ENCODE measurements around the gene SECTM1.
"Not testable (repeated sequence)": the region's sequence is repeated elsewhere in the genome, so short reads cannot be mapped to it uniquely, and the experiment has no call there.

Gene SECTM1

DNA sequence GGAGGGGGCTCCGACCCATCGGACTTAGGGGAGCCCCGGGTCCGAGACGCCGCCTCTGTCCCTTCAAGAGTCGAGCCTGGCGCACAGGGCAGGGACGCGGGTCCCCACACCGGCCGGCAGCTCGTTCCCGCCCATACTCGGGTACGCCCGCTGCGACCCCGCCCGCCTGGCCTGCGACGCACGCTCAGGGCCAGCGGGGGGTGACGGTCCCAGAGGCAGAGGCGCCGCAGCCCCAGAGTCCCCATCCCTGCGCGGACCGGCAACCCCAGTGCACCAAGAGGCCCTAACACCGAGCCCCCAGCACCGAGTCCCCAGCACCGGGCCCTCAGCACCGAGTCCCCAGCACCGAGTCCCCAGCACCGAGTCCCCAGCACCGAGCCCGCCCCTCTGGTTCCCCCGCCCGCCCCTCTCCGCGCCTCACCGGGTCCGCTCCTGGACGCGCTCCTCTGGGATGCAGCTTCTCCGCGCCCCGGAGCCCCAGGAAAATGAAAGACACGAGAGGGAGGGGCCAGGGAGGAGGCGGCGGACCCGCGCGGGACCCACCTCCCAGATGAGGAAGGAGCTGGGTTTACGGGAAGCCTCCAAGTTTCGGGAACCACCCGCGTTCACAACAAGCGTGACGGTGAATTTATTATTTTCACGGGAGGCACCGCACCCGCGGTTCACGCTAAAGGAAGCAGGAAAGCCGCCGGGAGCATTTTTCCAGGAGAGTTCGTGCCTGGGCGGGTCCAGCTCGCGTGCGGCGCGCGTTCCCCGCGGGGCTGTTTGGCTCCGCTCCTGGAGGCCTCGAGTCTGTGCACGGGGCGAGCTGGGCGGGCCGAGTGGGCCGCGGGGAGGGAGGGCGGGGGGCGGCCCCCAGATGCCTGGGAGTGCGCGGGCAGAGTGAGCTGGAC lies at the start of gene SECTM1:
Gene SECTM1, minus strand, starts transcription at position 488 of the 893 bp plus-strand sequence. CDS start 6,526 bp downstream, outside the sequence.
- DNase-seq = peak; percentile 72

DNA sequence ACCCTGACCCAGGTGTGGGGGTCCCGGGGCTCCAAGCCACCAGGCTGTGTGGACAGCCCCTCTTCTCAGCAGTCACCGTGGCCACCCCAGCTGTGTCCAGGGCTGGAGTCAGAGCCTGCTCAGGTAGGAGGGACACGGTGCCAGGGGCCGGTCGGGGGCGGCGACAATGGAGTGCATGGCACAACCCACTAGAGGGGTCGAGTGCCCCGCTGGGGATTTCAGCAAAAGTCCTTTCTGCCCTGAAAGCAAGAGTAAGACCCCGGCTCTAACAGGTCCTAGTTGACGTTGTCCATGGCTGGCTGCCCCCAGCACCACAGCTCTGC lies 49.3 kb upstream of the SECTM1 start:
- DNase-seq = no peak

DNA sequence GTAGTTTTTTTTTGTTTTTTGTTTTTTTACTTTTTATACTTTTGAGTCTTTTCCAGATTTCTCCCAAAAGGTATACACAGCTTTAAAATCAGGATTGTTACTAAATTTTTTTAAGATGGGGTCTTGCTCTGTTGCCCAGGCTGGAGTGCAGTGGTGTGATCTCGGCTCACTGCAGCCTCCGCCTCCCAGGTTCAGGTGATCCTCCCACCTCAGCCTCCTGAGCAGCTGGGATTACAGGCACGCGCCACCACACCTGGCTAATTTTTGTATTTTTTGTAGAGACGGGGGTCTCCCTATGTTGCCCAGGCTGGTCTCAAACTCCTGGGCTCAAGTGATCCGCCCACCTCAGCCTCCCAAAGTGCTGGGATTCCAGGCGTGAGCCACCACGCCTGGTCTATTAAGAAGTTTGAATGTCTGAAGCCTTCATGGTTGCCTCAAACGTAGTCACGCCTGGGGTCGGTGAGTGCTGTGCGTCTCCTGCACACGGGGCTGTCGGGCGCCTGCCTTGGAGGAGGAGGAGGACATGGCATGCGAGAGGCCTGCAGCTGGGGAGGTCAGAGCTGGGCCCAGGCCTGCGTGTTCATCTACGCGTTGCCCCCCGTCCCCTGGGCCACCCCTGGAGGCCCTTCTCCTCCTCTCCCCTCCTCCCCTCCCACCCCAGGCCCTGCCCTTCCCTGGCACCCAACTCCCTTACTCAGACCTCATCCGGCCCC lies 48.8 kb upstream of the SECTM1 start:
- DNase-seq = not testable (repeated sequence)

DNA sequence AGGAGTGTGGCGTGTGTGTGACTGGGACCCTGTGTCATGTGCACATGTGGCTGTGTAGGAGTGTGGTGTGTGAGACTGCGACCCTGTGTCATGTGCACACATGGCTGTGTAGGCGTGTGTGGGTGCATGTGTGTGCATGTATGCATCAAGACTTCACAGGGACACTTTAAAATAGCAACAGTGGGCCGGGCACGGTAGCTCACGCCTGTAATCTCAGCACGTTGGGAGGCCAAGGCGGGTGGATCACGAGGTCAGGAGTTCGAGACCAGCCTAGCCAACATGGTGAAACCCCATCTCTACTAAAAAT lies 48.1 kb upstream of the SECTM1 start:
- not testable (repeated sequence) for DNase-seq

DNA sequence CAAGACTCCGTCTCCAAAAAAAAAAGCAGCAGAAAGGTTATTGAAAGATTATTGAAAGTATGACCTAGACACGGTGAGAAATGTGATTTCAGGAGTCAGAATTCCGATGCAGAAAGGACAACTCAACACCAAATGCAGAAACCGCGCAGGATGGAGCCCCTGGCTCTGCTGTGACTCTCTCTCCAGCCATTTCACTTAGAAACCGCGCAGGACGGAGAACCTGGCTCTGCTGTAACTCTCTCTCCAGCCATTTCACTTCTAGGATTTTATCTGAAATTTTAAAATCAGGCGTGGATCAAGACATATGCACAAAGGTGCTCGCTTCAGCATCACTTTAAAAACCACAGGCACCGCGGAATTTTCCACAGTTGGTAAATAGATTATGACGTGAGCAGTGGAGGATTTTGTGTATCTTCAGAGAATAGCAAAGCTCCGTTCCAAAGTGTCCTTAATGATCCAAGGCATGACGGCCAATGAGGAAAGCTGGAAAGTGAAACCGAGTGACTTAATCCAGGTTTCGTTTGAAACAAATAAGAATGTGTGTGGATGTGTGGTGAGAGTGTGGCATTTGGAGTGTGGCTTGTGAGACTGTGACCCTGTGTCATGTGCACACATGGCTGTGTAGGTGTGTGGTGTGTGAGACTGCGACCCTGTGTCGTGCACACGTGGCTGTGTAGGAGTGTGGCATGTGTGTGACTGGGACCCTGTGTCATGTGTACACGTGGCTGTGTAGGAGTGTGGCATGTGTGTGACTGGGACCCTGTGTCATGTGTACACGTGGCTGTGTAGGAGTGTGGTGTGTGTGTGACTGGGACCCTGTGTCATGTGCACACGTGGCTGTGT lies 47.5 kb upstream of the SECTM1 start:
- no peak for DNase-seq

DNA sequence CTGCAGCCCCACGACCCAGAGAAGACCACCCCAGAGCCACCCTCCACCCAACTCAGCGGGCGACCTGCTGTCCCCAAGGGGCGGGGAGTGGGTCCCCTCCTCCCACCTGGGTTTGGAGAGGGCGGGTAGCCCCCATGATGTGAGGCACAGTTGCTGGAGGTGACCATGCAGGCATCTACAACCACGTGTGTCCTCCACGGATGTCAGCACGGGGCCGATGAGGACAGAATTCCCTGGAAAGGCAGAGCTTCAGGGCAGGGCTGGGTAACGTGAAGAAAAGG lies 45.1 kb upstream of the SECTM1 start:
- DNase-seq = no peak

DNA sequence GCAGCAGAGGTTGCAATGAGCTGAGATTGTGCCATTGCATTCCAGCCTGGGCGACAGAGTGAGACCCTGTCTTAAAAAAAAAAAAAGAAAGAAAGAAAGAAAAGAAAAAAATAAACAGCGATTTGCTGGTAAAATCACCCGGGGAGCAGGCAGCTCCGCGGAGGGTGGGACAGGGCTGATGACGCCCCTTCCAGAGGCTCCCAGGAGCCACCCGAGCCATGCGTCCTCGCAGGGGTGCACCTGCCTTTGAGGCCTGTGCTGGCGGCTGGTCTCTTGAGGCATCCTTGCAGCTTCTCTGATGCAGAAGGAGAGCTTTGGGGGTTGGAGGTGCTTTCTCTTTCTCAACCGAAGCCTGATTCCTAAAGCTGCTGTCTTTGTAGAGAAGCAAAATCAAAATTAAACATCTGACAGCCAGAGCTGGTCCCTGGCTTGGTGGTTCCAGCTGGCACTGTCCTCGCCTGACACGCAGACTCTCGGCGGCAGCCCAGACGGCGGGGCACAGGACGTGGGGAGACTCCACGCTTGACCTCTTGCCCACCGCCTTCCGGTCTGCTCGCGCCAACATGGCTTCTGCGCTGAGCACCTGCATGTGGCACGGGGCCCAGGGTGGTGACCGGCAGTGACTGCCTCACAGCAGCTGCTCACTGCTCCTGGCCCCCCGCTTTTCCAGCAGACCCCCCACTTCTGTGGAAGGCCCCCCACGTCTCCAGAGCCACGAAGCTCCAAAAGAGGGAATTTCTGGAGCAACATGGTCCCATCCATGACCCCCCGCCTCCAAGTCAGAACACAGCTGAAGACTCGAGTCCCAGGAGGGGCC lies 44.6 kb upstream of the SECTM1 start:
- no peak for DNase-seq

DNA sequence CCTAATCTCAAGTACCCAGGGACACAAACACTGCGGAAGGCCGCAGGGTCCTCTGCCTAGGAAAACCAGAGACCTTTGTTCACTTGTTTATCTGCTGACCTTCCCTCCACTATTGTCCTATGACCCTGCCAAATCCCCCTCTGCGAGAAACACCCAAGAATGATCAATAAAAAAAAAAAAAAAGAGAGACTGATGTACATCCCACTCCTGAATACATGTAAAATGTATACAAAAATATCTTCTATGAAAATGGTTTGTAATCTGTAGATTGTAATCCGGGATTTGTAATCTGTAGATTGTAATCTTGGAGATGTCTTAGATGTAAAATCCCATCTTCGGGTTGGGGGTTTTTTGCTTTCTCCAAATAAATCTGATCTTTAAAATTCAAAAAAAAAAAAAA lies 43.7 kb upstream of the SECTM1 start:
- not testable (repeated sequence) for DNase-seq

DNA sequence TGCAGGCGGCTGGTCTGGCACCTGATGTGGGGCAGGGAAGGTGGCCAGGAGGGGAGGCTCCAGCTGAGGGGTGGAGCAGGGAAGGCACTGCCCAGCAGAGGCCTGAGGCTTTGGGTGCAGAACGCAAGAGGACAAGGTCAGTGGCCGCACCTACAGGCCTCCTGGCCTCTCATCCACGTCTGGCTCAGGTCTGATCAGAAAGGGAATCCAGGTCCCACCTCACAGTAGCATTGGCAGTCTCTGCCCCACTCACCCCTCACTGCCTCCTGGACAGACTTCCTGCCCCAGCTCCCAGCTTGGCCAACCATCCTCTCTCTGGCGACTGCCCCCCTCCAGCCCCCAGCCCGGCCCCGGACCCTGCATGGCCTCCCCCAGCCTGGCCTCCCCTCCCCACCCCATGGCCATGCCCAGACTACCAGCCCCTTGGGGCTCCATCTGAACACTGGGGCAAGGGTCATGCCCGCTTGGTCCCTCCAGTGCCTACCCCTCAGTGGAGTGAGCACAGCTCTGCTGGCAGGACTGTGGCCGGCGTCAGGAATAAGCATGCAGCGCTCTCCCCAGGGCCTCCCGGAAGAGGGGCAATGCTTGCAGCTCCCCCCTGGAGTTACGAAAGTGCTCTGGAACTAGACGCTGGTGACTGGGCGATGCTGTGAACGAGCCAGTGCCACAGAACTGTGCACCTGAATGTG lies 42.6 kb upstream of the SECTM1 start:
- DNase-seq = no peak

DNA sequence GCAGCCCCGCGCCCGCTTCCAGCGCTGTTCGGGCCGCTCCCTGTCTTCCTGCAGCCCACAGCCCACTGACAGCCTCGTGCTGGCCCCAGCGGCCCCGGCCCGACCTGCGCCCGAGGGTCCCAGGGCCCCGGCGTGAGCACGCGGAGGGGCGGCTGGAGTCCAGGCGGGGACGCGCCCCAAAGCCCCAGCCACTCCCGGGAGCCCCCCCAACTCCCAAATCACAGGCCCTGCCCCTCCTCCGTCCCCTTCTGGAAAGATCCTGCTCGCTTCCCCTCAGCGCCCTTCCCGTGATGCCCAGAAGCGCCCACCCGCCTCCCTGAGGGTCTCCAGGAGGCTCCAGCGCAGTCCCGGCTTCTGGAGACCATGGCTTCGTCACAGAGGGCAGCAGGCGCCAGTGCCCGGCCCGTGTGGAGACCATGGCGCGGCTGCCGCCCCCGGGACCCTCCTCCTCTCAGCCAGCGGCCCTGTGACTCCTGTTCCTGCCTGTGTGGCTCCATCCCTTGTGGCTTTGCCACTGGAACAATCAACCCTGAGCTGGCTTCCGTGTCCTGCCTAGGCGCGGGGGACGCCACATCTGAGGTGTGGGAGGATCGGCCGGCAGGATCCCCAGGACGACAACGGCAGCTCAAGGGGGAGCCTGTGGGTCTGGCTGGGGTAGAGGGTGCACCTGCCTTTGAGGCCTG lies 41.9 kb upstream of the SECTM1 start:
- no peak for DNase-seq

DNA sequence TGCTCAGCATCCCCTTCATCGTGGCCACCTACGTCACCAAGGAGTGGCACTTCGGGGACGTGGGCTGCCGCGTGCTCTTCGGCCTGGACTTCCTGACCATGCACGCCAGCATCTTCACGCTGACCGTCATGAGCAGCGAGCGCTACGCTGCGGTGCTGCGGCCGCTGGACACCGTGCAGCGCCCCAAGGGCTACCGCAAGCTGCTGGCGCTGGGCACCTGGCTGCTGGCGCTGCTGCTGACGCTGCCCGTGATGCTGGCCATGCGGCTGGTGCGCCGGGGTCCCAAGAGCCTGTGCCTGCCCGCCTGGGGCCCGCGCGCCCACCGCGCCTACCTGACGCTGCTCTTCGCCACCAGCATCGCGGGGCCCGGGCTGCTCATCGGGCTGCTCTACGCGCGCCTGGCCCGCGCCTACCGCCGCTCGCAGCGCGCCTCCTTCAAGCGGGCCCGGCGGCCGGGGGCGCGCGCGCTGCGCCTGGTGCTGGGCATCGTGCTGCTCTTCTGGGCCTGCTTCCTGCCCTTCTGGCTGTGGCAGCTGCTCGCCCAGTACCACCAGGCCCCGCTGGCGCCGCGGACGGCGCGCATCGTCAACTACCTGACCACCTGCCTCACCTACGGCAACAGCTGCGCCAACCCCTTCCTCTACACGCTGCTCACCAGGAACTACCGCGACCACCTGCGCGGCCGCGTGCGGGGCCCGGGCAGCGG lies 41.2 kb upstream of the SECTM1 start:
- no peak for DNase-seq

DNA sequence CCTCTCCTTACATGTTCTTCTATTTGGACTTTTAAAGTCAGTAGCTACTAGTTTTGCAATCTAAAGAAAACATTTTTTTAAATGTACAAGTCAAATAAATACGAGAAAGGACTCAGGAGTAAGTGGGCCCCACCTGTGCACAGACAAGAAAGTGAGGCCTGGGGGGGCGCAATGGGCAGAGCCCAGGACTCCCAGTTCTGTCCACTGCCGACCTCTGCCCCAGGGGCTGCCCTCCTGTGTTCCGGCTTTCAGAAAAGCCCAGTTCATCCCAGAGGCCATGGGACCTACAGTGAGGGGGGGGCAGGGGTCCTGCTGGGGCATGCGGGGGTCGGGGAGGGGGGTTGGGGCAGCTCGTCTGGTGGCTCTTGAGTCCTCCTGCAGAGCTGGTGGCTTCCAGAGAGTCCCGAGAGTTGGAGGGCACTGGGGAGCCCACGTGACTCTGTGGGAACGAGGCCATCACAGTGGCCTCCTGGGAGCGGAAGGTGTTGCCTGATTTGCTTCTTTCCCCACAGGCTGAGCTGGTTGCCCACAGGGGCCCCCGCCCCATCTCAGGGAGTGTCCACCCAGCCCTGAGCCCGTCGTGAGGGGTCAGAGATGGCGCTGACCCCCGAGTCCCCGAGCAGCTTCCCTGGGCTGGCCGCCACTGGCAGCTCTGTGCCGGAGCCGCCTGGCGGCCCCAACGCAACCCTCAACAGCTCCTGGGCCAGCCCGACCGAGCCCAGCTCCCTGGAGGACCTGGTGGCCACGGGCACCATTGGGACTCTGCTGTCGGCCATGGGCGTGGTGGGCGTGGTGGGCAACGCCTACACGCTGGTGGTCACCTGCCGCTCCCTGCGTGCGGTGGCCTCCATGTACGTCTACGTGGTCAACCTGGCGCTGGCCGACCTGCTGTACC lies 40.4 kb upstream of the SECTM1 start:
- no peak for DNase-seq

DNA sequence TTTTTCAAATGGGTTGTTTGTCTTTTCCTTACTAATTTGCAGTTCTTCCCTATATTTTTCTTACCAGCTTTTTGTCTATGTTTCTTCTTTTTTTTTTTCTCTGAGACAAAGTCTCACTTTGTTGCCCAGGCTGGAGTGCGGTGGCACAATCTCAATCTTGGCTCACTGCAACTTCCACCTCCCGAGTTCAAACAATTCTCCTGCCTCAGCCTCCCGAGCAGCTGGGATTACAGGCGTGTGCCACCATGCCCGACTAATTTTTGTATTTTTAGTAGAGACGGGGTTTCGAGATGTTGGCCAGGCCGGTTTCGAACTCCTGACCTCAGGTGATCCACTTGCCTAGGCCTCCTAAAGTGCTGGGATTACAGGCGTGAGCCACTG lies 39.5 kb upstream of the SECTM1 start:
- DNase-seq = not testable (repeated sequence)

DNA sequence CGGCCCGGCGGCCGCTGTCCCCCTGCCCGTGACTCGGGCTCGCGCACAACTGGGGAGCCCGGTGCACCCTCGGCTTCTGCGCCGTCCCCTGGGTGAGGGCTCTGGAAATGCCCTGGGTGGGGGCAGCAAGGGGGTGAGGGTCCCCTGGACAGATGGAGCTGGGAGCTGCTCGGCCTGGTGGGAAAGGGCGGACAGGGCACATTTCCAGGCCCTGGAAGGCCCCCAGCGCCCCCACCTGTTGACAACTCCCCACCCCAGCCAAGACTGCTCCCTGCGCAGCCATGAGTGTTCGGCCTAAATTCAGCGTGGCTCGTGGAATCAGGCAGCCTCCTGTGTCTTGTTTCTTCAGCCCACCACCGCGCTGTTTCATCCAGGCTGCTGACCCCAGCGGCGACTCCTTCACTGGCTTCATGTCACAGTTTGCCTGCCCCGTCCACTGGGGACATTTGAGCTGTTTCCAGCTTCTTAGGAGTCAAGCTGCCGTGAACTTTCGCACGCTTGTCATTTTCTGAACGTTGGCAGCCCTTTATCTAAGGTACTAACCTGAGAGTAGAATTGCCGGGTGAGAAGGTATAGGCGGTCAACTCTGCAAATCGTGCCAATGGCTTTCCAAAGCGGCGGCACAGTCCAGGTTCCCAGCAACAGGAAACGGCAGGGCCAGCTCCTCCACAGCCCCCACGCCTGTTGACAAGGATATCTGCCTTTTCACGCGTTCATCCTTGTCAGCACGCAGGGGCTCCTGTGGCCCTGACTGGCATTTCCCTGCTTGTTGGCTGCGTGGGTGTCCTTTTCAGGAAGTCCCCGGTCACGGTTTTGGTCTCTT lies 38.9 kb upstream of the SECTM1 start:
- DNase-seq = no peak

DNA sequence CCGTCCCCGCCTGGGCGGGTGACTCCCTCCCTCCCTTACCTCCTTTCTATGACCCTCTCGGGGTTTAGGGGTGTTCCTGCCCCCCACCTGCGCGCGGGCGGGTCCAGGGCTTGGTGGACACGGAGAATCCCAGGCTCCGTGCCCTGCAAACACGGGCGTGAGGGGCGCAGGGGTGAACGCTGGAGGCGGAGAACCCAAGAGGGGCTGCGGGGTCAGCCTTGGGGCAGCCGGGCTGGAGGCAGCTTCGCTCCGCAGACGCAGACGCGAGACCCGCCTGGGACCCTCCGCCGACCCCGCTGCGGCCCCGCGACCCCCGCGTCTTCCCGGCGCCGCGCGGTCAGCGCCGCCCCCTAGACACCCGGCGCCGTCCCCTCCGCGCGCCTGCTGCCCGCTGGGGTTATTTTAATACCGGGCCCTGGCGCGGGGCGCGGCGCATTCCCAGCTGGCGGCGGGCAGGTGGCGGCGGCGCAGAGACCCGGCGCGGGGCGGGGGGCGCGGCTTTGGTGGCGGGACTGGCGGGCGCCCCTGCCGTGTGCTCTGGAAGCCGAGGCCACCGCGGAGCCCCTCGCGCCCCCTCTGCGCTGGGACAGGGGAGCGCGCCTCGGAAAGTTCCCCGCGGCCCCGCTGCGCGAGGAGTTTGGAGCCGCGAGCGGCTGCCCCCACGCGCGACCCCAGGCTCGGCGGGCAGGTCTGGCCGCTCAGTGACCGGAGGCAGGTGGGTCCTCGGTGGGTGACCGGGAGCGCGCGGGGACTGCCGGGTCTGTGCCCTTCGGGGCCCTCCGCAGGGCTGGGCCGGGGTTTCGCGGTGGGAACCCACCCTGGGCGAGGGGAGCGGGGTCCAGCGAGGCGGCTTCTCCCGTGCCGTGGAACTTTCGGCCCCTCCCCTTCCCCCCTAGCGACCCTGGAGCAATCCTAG lies 38.0 kb upstream of the SECTM1 start, which contains the start of gene UTS2R:
Gene UTS2R, plus strand, starts transcription at position 433 of the 916 bp plus-strand sequence. CDS start 2,560 bp downstream, outside the sequence.
- DNase-seq = no peak

DNA sequence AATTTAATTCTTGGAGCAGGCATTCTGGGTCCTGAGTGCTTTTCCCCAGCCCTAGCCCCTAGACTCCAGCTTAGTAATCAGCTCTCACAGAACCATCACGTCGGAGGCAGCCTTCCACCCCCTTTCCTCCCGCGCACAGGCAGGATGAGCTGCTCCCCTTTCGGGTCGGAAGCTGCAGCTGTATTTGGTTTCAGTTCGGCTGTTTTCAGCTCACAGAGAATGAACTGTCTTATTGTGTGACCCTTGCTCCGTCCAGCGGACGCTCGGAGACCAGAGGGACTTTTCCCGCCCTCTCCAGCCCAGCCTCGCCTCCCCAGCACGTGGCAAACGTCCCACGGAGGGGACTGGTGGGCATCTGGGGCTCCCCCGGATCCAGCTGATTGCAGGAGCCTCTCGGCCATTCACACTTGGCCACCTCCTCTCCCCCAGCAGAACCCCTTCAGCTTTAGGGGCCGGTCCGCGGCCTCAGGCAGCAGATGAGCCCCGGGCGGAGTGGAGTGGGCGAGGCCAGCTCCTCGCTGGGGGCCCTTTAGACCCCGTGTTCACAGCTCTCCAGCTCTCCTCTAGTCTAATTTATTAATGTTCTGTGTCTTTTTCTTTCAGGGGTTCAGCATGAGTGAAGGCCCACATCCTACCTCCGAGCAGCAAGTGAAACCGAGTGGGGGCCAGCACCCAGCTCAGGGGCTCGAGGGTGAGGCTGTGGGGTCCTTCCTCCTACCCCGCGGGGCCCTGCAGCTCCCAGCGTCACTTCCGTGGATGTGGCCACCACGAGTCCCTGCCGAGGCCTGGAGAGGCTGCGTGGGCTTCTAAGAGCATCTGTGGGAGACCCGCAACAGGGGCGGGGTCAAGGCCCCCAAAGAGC lies 37.1 kb upstream of the SECTM1 start:
- DNase-seq = no peak

DNA sequence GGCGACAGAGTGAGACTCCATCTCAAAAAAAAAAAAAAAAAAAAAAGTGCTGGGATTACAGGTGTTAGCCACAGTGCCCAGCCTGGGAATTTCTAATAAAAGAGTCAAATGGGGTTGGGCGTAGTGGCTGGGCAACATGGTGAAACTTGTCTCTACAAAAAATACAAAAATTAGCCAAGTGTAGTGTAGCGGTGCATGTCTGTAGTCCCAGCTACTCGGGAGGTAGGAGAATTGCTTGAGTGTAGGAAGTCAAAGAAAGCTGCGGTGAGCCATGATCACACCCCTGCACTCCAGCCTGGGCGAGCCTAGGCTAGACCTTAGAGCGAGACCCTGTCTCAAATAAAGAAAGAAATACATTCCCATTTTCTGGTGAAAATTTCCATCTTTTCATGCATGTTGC lies 35.6 kb upstream of the SECTM1 start:
- DNase-seq = no peak
